NCI-H187 treated with DMSO at 0.1 percent for 48 hours (cell line): Measurements from ENCODE around the gene PCSK1.
A peak's percentile ranks its signal among the peaks of the same experiment; 100 is the strongest.
"Not testable (repeated sequence)": the region's sequence is repeated elsewhere in the genome, so short reads cannot be mapped to it uniquely, and the experiment has no call there.

Source experiments
- DNase-seq: peaks from one replicate; lab custom pipeline; 2025; lab: John Stamatoyannopoulos, UW

PCSK1 gene

DNA sequence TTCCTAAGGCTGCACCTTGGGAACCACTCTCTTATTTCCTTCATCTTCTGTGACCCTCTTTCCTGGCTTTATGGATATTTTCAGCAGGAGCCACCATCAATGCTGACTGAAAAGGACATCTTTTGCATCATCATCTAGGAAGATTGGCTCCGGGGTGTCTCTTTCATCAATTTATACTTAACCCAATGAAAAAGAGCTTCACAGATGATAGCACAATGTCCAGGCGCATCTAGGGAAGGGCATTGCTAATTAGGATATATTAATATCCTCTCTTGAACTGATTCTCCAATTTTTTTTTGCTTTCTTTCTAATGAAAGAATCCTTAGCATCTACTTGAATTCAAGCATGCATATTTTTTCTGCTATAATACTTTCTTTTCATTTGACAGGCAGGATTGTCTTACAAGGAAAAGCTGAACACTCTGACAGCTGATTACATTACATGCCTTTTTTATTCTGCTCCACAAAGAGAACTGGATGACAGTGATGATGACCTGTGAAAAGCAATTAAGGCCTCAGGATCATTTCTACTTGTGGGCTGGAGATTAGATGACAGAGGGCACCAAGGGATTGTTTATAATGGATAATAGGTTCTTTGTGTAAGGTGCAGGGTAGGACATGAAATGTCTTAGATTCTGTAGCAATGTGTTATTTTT lies 60.2 kb downstream of the PCSK1 start:
- no peak for DNase-seq

DNA sequence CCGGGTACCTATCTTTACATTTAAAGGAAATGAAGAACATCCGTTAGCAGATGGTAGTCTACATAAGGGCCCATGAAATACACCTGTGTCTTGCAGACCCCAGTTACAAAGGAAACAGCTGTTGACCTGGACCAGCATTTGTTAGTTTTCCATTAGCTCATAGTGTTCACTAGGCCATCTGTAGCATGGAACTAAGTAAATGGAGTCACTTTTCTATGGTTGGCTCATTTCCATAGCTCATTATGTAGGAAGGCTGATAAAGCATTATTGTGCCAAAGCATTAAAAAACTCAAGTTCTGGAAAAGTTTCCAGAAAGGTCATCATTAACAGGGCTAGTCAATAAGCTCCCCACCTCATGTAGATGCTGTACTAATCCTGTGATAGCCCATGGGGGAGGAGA lies 62.1 kb downstream of the PCSK1 start:
- no peak for DNase-seq

DNA sequence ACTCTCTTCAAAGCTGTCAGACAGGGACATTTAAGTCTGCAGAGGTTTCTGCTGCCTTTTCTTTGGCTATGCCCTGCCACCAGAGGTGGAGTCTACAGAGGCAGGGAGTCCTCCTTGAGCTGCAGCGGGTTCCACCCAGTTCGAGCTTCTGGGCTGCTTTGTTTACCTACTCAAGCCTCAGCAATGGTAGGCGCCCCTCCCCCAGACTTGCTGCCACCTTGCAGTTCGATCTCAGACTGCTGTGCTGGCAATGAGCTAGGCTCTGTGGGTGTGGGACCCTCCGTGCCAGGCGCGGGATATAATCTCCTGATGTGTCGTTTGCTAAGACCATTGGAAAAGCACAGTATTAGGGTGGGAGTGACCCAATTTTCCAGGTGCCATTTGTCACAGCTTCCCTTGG lies 65.7 kb downstream of the PCSK1 start:
- DNase-seq = not testable (repeated sequence)

DNA sequence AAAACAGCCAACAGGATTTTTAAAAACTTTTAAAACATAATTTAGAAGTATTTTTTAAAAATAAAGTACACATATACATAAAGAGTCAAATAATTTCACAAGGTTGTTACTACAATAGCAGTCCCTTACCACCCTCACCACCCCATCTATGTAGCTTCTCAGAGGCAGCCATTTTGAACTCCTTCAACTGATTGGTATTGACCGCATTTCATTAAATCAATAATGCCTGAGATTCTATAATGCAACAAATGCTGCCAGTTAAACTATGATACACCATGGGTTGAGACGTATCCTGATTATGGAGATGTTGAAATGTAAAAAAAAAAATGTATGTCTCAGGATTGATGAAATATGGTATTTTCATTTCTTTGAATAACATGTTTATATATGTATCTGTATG lies 78.8 kb downstream of the PCSK1 start:
- no peak for DNase-seq

DNA sequence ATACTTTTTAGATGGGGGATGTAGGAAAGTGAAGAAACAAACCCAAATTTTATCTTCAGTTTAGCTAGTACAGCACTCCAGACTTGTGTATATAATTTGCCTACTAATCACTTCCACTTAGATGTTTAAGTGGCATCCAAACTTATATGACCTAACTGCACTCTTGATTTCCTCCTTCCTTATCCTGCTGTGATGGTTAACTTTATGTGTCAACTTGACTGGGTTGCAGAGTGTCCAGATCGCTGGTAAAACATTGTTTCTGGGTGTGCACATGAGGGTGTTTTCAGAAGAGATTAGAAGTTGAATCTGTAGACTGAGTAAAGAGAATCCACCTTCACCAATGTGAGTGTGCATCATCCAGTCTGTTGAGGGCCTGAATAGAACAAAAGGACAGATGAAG lies 79.8 kb downstream of the PCSK1 start:
- no peak for DNase-seq

DNA sequence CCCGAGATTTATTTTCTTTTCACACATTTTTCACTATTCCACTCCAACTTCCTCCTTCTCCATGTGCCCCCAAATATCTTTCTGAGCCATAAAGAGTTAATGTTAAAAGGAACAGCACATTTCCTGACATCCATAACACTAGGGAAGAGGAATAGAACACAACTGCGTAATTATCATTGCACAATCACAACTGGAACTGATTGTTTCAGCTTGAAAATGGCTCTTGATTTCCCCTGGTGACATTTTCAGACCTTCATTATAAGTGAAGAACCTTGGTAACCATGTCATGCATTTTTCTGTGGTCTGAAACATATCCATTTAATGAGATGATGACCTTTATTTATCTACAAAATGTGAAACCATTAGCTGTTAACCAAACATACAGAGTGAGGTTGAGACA lies 82.4 kb downstream of the PCSK1 start:
- no peak for DNase-seq

DNA sequence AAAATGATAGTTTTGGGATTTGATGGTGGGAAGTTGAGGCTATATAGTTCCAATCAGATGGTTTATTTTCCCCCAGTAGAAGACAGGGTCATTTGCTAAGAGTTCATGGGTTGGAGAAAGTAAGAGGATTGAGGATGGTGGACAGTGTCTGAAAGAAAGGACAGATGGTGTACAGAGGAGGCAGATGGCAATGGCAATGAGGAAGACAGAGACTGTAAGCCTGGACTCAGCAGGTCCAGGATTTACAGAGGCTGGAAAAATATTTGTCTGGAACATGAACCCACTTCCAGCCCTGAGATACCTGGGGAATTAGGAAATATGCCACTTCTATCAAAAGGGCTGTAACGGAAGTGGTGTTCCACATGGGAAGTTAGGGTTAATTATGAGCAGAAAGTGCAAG lies 84.5 kb downstream of the PCSK1 start:
- DNase-seq = no peak

DNA sequence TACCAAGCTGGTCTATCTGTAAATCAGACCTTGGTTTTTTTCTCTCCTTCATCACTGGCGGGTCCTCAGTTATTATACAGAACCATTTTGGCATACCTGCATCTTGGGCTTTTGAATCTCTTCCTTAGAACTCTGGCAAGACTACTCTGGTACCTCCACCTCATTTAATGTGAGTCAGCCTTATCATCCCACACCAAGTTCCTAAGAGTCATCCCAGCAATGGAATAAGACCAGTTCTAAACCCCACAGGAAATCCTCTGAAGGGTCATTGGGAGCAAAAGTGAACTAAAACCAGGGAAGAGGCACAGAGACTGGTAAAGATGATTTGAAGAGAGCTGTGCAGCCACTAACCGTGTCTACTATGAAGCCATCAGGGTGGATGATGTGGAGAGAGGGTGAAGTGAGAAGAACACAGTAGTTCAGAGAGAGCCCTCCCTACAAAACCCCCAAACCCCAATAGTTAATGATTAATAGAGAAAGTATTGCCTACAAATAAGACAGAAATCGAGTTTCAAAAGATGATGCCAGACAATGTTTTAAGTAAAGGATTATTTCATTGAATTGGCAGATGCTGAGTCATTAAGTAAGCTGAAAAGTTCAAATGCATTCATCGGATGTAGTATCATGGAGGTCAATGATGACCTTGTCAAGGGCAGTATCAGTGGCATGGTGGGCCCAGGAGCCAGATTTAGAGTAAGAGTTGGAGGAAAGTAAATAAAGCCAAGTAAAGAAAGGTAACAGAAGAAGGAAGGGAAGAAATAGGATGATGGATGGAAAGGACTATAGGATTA lies 85.4 kb downstream of the PCSK1 start:
- no peak for DNase-seq

DNA sequence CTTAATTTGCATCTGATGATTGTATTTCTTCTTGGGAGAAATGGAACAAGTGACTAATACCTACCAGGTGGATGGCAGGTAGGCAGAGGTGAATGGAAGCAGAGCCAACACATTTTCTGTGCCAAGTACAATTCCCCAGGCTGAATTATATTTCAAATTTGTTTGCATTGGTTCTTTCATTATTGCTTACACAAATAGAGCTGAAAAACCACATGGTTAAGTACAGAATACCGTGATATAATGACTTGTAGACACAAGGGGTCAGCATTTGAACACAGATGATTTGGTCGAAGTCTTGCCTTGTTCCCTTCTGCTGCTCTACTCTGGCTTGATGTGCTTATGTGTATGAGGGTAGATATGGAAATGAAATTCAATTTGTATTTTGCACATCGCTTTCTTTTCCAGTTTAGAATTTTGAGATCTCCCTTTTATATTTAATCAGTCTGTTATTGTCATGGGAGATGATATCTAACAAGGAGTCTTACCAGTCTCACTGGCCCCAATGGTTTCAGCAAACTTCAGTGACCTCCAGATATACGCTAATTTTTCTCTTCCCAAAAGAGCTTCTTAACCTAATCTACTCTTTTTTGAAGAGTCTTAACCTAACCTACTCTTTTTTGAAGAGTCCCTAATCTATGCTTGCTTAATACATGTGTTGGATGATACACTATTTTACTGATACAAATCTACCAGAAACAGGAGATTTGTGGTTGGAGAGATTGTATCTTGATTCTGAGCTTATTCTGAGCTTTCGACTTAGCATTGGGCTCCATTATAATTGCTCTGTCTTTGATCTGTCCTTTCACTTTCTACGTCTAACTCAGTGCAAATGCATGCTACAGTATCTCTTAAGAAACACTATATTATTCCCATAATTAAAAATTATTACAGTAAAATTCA lies 88.1 kb downstream of the PCSK1 start:
- peak; percentile 14 for DNase-seq

DNA sequence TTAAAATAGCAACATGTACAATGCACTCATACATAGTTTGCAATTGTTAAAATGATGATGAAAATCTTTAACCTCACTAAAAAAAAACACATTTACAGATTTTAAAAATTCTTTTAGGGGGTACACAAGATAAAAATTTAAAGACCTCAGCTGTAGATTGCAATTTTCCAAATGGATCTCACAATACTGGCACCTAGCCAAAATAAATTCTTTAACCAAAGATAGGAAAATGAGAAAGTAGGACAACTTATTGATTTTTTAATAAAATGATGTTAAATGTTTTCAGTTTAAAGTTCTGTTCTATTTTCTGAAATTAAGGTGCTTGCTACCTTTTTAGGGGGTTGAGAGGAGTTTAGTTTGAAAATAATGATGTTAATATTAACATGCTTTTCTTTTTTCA lies 90.0 kb downstream of the PCSK1 start:
- no peak for DNase-seq

DNA sequence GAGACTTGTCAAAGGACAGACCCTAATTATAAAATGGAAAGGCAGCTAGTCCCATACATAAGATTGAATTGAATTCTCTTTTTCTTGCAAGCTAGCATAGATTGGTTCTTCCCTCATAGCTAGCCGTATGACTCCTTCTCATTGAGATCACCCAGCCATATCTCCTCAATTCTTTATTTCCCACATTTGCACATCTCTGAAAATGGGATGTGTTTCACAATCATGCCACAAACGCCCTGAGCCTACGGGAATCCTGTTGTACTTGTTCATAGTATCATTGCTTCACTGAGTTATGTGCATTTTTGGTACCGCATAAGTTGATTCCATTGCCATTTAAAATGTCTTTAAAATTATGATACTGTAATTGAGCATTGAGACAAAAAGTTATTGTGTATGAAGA lies 90.5 kb downstream of the PCSK1 start:
- no peak for DNase-seq
